Stomach (tissue), 4 donors: ENCODE measurements around the gene RASA3.

Source experiments
- POLR2A ChIP-seq, 4 donors: fragments of 450-650 bp; IDR thresholded peaks; one replicate each; pipeline ENCODE4 v1.6.1; 2016; ENCODE audit warnings: antibody characterized with exemption in 4 of 4, control low read depth in 2 of 4, mild to moderate bottlenecking in 1 of 4, moderate library complexity in 1 of 4
- POLR2AphosphoS5 ChIP-seq, 3 donors: sonication (generic); formaldehyde crosslinking; IDR thresholded peaks; one replicate each; pipeline ENCODE4 v1.6.1; 2016; ENCODE audit warnings: antibody characterized with exemption in 3 of 3
- TF ChIP-seq, protein P1 (sequence below), 7 experiments: fragments of 450-650 bp in 4 of 7; fragments of 200-600 bp in 3 of 7; sonication (generic) in 3 of 7; IDR thresholded peaks; one replicate each; pipeline ENCODE4 v1.5.1; 2016 to 2019; ENCODE audit warnings: antibody characterized with exemption in 7 of 7, control low read depth in 2 of 7, mild to moderate bottlenecking in 1 of 7

DNA sequence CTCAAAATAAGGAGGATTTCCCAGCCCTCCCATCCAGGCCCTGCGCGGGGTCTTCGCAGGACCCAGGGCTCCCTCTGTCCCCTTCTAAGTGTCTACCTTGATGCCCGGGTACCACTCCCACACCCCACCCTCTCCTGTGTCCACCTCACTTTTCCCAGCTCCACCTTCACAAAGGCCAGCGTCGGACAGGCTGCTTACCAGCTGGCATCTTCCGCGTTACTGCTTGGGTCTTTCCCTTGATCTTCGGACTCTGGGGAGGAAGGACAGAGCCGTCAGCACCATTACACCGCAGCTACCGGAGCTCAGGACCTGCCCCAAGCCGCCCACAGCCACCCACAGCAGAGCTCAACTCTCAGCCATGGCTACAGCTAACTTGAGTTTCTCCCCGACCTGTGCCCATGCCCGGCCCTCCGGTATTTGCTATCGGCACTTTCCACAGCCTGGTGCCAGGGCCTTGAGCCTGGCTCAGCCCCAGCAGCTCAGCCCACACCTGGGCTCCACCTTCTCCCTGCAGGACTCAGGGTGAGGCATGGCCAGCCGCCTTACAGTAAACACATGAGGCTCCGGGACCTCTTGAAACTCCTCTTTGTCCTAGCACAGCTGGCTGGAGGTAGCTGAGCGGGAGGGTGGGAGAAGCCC lies 162.3 kb downstream of the RASA3 start:
- TF ChIP-seq, protein P1, sequence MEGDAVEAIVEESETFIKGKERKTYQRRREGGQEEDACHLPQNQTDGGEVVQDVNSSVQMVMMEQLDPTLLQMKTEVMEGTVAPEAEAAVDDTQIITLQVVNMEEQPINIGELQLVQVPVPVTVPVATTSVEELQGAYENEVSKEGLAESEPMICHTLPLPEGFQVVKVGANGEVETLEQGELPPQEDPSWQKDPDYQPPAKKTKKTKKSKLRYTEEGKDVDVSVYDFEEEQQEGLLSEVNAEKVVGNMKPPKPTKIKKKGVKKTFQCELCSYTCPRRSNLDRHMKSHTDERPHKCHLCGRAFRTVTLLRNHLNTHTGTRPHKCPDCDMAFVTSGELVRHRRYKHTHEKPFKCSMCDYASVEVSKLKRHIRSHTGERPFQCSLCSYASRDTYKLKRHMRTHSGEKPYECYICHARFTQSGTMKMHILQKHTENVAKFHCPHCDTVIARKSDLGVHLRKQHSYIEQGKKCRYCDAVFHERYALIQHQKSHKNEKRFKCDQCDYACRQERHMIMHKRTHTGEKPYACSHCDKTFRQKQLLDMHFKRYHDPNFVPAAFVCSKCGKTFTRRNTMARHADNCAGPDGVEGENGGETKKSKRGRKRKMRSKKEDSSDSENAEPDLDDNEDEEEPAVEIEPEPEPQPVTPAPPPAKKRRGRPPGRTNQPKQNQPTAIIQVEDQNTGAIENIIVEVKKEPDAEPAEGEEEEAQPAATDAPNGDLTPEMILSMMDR (IDR thresholded peaks at IDR 0.05), result no peak
- peak in 2 of 4 donors; percentile 42 to 56 for TF ChIP-seq POLR2A (IDR thresholded peaks at IDR 0.05)
- peak in 2 of 3 donors; percentile 78 to 93 for TF ChIP-seq POLR2AphosphoS5 (IDR thresholded peaks at IDR 0.05)
